HG03354 (cell line): ENCODE results near the gene MBD1.
"Not testable (repeated sequence)": the region's sequence is repeated elsewhere in the genome, so short reads cannot be mapped to it uniquely, and the experiment has no call there.

Experiments used
- ATAC-seq: cut with Tn5 transposase; IDR thresholded peaks from one replicate; pipeline ENCODE4 v1.9.1; 2021; ENCODE audit warnings: mild to moderate bottlenecking; ENCODE audit not compliant: unreplicated experiment, poor library complexity, severe bottlenecking

The MBD1 gene

DNA sequence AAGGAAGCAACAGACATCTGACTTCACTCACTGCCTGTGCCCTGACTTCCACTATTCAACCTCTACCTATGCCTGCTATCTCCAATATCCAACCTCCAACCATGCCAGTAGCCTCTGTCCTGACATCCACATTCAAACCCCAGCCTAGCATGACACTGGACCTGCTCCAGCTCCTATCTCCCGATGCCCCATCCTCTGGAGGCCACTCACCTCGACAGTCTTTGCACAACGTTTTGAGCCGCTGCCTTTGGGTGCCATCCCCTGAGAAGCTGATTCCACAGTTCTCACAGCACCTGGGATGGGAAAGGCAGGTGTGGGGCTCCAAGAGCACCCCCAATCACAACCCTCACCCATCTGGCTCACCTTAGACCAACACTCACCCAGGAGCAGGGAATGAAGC is 4.9 kb downstream of the MBD1 start:
- ATAC-seq: no peak

GRCh38 chr18:50275503-50276036 is 5.8 kb downstream of the MBD1 start:
- no peak for ATAC-seq

DNA sequence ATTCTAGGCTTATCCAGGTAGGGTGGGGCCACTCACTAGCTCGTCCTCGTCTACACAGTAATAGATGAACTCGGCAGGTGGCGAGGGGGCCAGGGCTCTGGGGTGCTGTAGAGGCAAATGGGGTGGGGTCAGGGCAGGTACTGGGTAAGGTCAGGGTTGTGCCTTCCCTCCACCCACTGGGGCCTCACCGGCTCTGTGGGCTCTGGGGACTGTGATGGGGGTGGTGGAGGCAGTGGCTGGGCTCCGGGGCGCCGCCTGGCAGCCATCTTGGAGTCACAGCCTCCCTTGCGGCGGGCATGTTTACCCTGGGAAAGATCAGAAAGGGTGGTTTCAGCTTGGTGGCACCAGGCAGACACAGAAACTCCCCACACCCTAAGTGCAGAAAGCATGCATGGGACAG is 6.4 kb downstream of the MBD1 start:
- no peak for ATAC-seq

GRCh38 chr18:50274044-50274442 is 7.3 kb downstream of the MBD1 start:
- no peak for ATAC-seq

GRCh38 chr18:50273203-50274043 is 7.9 kb downstream of the MBD1 start:
- no peak for ATAC-seq

- ATAC-seq: no peak
Measured at GRCh38 chr18:50272568-50272967, 8.8 kb downstream of the MBD1 start.

DNA sequence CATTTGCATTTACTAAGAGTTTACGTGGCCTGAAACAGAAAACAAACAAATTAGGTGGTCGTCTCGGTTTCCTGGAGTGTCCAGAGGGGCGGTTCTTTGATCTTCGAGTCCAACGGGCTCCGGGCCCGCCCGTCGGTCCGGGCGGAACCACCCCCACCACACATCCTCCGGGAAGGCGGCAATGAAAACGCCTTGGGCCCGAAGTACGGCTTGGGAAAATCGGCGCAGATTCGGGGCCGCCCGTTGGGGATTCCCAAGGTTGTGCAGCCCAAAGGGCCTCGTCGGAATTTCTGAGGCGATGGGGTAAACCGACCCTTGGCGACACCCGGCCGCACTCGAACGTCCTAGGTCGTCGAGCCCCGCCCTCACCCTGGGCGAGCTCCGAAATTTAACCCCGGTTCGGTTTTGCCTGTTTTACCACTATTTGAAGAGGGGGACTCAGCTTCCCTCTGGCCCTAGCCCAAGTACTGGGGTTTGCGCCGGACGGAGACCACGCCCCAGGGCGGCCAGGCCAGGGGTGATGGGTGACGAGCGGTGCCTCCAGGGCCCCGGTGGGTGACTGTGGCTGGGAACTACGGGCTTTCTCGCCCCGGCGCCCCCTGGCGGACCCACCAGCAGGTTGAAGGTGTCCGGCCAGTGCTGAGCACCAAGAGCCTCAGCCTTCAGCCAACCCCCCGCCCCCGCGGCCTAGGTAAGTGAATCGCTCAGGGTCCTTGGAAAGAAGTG is 13.1 kb downstream of the MBD1 start:
- peak; percentile 80 for ATAC-seq

- ATAC-seq: peak; percentile 81
Measured at GRCh38 chr18:50266248-50266704, 15.0 kb downstream of the MBD1 start, which contains the start of gene CFAP53. Gene CFAP53 (minus strand): TSS chr18:50266495. CDS start chr18:50266404, 91 bp downstream.

GRCh38 chr18:50262977-50263376 is 18.3 kb downstream of the MBD1 start:
- no peak for ATAC-seq

DNA sequence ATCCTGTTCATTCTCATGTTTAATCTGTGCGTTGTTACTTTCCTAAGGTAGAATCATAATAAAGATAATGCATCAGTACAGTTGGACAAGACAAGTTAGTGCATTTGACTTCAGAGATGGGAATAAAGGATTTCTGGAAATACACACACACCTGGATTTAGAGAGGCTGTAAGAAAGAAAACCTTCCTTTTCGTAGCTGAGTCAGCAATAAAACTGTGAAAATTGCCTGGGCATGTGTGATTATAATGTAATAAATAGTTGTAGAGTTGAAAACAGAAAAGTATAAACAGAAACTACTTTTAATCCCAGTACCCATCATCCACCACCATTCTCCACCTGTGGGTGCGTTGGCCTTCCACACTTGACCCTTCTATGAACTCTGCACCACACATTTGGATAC is 30.4 kb downstream of the MBD1 start:
- no peak for ATAC-seq

GRCh38 chr18:50249576-50249975 is 31.7 kb downstream of the MBD1 start:
- ATAC-seq: no peak

DNA sequence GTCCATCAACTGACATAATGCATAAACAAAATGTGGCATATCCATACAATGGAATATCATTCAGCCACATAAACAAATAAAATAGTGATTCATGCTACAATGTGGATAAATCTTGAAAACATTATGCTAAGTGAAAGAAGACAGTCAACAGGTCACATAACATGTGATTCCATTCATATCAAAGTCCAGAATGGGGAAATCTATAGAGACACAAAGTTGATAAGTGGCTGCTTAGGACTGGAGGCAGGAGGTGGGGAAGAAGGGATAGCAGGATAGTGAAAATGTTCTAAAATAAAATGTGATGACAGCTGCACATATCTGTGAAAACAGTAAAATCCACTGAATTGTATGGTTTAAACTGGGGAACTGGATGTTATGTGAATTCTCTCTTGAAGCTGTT is 33.8 kb downstream of the MBD1 start:
- no peak for ATAC-seq

DNA sequence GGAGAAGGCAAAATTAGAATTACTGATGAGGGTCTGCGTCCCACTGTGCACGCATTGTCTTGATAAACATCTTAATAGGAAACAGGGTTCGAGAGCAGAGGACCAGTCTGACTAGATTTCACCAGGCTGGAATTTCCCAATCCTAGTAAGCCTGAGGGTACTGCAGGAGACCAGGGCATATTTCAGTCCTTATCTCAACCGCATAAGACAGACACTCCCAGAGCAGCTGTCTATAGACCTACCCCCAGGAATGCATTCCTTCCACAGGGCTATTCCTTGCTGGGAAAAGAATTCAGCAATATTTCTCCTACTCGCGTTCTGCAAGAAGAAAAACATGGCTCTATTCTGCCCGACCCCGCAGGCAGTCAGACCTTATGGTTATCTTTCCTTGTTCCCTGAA is 39.6 kb downstream of the MBD1 start:
- not testable (repeated sequence) for ATAC-seq

DNA sequence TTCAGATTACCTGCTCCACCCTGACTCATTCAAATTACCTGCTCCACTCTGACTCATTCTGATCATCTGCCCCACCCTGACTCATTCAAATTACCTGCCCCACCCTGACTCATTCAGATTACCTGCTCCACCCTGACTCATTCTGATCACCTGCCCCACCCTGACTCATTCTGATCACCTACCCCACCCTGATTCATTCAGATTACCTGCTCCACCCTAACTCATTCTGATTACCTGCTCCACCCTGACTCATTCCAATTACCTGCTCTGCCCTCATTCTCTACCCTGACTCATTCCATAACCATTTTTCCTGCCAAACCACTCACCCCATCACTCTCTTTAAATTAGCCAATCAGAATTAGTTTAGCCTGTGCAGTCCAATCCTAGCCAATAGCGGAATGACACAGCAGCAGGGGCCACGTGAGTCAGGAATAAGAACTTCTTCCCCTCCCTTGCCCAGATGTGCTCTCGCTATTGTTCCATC is 41.2 kb downstream of the MBD1 start:
- no peak for ATAC-seq

GRCh38 chr18:50232419-50232818 is 48.9 kb downstream of the MBD1 start:
- no peak for ATAC-seq

- ATAC-seq: no peak
Measured at GRCh38 chr18:50231621-50232020, 49.7 kb downstream of the MBD1 start.

DNA sequence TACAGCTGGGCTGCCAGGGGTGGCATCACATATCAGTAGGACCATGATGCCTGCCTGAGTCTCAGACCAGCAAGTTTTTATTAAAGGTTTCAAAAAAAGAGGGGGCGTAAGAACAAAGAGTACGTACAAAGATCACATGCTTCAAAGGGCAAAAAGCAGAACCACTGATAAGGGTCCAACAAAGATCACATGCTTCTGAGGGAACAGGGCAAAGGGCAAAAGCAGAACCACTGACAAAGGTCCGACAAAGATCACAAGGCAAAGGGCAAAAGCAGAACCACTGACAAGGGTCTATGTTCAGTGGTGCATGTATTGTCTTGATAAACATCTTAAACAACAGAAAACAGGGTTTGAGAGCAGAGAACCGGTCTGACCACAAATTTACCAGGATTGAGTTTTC is 61.1 kb downstream of the MBD1 start:
- not testable (repeated sequence) for ATAC-seq
